GM12878 (cell line): Measurements from ENCODE around the gene PPP1R13L. TPM values are rescaled to one million over a fixed set of nuclear protein-coding genes. Genes with fewer than 3 reads are reported as not detected.

Experiments used
- ATAC-seq: fragments of 200-7000 bp; cut with Tn5 transposase; 3 replicates; pipeline ENCODE4 v1.9.1; 2020; ENCODE audit warnings: mild to moderate bottlenecking, moderate library complexity
- BruUV-seq: library from RNA; stranded (reverse); fragments of 400-500 nt; replicated peaks from 2 replicates; lab custom pipeline; 2021; lab: Mats Ljungman, UMichigan
- CTCF ChIA-PET: fragments of 300-600 bp; sonication (Branson Sonifier 250); formaldehyde crosslinking; extraction: SDS; loops from one replicate; lab custom pipeline; 2021; ENCODE audit warnings: inconsistent platforms; lab: Yijun Ruan, JAX
- POLR2A ChIA-PET: fragments of 350-600 bp; formaldehyde crosslinking; extraction: SDS; loops from one replicate; lab custom pipeline; 2021; ENCODE audit warnings: inconsistent platforms; lab: Charles Lee
- RAD21 ChIA-PET: fragments of 300-600 bp; sonication (Branson Sonifier 250); formaldehyde crosslinking; loops from one replicate; lab custom pipeline; 2023; ENCODE audit warnings: antibody characterized with exemption; ENCODE audit not compliant: unreplicated experiment; lab: Charles Lee
- SMC1A ChIA-PET: fragments of 300-600 bp; sonication (Branson Sonifier 250); formaldehyde crosslinking; loops from one replicate; lab custom pipeline; 2023; ENCODE audit not compliant: unreplicated experiment, uncharacterized antibody; lab: Charles Lee
- DNase-seq: peaks from one replicate; pipeline ENCODE4 v3.0.0-alpha.2; 2011; ENCODE audit warnings: low read depth, low spot score
- FAIRE-seq: peaks from 3 replicates; lab custom pipeline; 2011; peaks lifted over from hg19 to GRCh38; lab: Jason Lieb, UNC
- H2AFZ ChIP-seq: 2 replicates; pipeline ENCODE4 v1.6.0; 2011; ENCODE audit warnings: low read depth, low read length, control low read depth; ENCODE audit not compliant: control insufficient read depth
- H3K27ac ChIP-seq: 2 replicates; pipeline ENCODE4 v1.5.1; 2011; ENCODE audit warnings: control low read depth; ENCODE audit not compliant: control insufficient read depth, insufficient read depth
- H3K27me3 ChIP-seq, 2 experiments: replicated peaks in 1 of 2; 2 replicates each; pipeline versions ENCODE4 v1.6.0 to v1.6.1; 2011; ENCODE audit warnings: low read length in 1 of 2; ENCODE audit not compliant: control insufficient read depth in 2 of 2, insufficient read depth in 2 of 2
- H3K36me3 ChIP-seq, 2 experiments: 2 replicates each; pipeline ENCODE4 v1.5.1; 2011; ENCODE audit warnings: low read length in 1 of 2; ENCODE audit not compliant: control insufficient read depth in 2 of 2, insufficient read depth in 2 of 2
- H3K4me1 ChIP-seq: 2 replicates; pipeline ENCODE4 v1.6.1; 2011; ENCODE audit warnings: mild to moderate bottlenecking, low read length, moderate library complexity, mixed read lengths; ENCODE audit not compliant: control insufficient read depth, insufficient read depth
- H3K4me2 ChIP-seq: 2 replicates; pipeline ENCODE4 v1.6.0; 2011; ENCODE audit warnings: control low read depth; ENCODE audit not compliant: control insufficient read depth, insufficient read depth
- H3K4me3 ChIP-seq: fragments of 200-600 bp; sonication (generic); 2 replicates; pipeline ENCODE4 v1.5.1; 2016
- H3K79me2 ChIP-seq: 2 replicates; pipeline ENCODE4 v1.6.0; 2011; ENCODE audit warnings: low read length; ENCODE audit not compliant: control insufficient read depth, insufficient read depth
- H3K9ac ChIP-seq: 2 replicates; pipeline ENCODE4 v1.8.0; 2011; ENCODE audit warnings: low read length, control low read depth, mixed read lengths; ENCODE audit not compliant: control insufficient read depth, insufficient read depth
- H3K9me3 ChIP-seq: replicated peaks from 3 replicates; pipeline ENCODE4 v1.5.1; 2011; ENCODE audit warnings: mild to moderate bottlenecking, low read length; ENCODE audit not compliant: control insufficient read depth, insufficient read depth
- H4K20me1 ChIP-seq: 2 replicates; pipeline ENCODE4 v1.6.0; 2011; ENCODE audit not compliant: control insufficient read depth, insufficient read depth
- BMI1 ChIP-seq: fragments of 450-650 bp; IDR thresholded peaks from 2 replicates; pipeline ENCODE4 v1.6.1; 2016; ENCODE audit warnings: mild to moderate bottlenecking, moderate library complexity, borderline replicate concordance
- CEBPB ChIP-seq, 2 experiments: fragments of 150-350 bp in 1 of 2; IDR thresholded peaks; 2 replicates each; pipeline ENCODE4 v1.6.1; 2012 to 2014; ENCODE audit warnings: low read depth in 2 of 2, low read length in 2 of 2, borderline replicate concordance in 1 of 2, inconsistent platforms in 1 of 2
- CHD4 ChIP-seq: fragments of 200-600 bp; sonication (generic); IDR thresholded peaks from 2 replicates; pipeline ENCODE4 v1.6.1; 2016; ENCODE audit warnings: mild to moderate bottlenecking
- CUX1 ChIP-seq: IDR thresholded peaks from 2 replicates; pipeline ENCODE4 v1.6.1; 2012; ENCODE audit warnings: improper control_type of control experiment, low read depth, low read length; ENCODE audit not compliant: insufficient replicate concordance
- LARP7 ChIP-seq: fragments of 450-650 bp; IDR thresholded peaks from 2 replicates; pipeline ENCODE4 v1.6.1; 2017; ENCODE audit warnings: mild to moderate bottlenecking
- MEF2A ChIP-seq: IDR thresholded peaks from 2 replicates; pipeline ENCODE4 v1.6.1; 2011; ENCODE audit warnings: low read depth, mild to moderate bottlenecking, low read length, moderate library complexity; ENCODE audit not compliant: insufficient read depth
- POLR2AphosphoS2 ChIP-seq: IDR thresholded peaks from 2 replicates; pipeline ENCODE4 v1.6.1; 2011; ENCODE audit warnings: low read depth, mild to moderate bottlenecking, low read length, improper control_type of control experiment, moderate library complexity
- RAD21 ChIP-seq: IDR thresholded peaks from 2 replicates; pipeline ENCODE4 v1.6.1; 2011; ENCODE audit warnings: mild to moderate bottlenecking, low read depth, low read length, moderate library complexity; ENCODE audit not compliant: insufficient read depth
- RB1 ChIP-seq: fragments of 450-650 bp; formaldehyde crosslinking; IDR thresholded peaks from 2 replicates; pipeline ENCODE4 v1.6.1; 2017; ENCODE audit warnings: mild to moderate bottlenecking, borderline replicate concordance
- SMAD1 ChIP-seq: fragments of 450-650 bp; IDR thresholded peaks from 2 replicates; pipeline ENCODE4 v1.6.1; 2018; ENCODE audit warnings: mild to moderate bottlenecking, low read depth; ENCODE audit not compliant: partially characterized antibody
- ZNF384 ChIP-seq: IDR thresholded peaks from 2 replicates; pipeline ENCODE4 v1.6.1; 2012; ENCODE audit warnings: low read depth, mild to moderate bottlenecking, low read length, improper control_type of control experiment, borderline replicate concordance
- WGBS: methylation state at CpG from one replicate; pipeline ENCODE4 v1.1.6; 2016; ENCODE audit warnings: low lambda C conversion rate; ENCODE audit not compliant: insufficient replicate concordance, insufficient coverage; ENCODE audit errors: missing lambda C conversion rate; 5-methylcytosine and 5-hydroxymethylcytosine counted together
- in situ Hi-C: fragments of 300-500 bp; cut with MboI; formaldehyde crosslinking; loops from 9 replicates; pipeline ENCODE4 v1.14.3; 2018; ENCODE audit warnings: mixed read lengths
- intact Hi-C: fragments of 100-400 bp; cut with micrococcal nuclease; formaldehyde crosslinking; loops from one replicate; pipeline ENCODE4 v1.14.2; 2022; ENCODE audit not compliant: unreplicated experiment
- polyA plus RNA-seq, 11 experiments: library from polyadenylated mRNA; depleted of rRNA in 4 of 11; unstranded in 6 of 11; stranded (reverse) in 5 of 11; fragments of >200 nt; fragmentation: Nextera tagmentation in 4 of 11; fragmentation: Illumina TruSeq in 1 of 11; extraction: Ambion mirVana in 4 of 11; extraction: Trizol in 1 of 11; gene quantifications; 1 replicate in 1 of 11; 2 replicates in 10 of 11; pipeline versions ENCODE4 v1.2.1 to v1.2.3, GENCODE V29; 2011 to 2016; ENCODE audit warnings: inconsistent platforms in 2 of 11, missing spikeins in 2 of 11, low read depth in 1 of 11
- total RNA-seq, 4 experiments: library from RNA; depleted of rRNA in 3 of 4; stranded (reverse); fragments of >200 nt in 3 of 4; fragmentation: Illumina TruSeq in 1 of 4; extraction: Trizol in 1 of 4; gene quantifications; 2 replicates each; pipeline versions ENCODE4 v1.2.1 to v1.2.3, GENCODE V29; 2013 to 2021
- TF ChIP-seq, protein P1 (sequence below): fragments of 450-650 bp; IDR thresholded peaks from 2 replicates; pipeline ENCODE4 v1.6.1; 2017; ENCODE audit warnings: mild to moderate bottlenecking, moderate library complexity

Gene PPP1R13L
- total and polyA plus RNA-seq, 10 of the 15 experiments (the other 5 are each of a cell fraction or from before 2014, with no cell fraction given): 0.40 to 10.0 (median 2.5) TPM

- intact Hi-C loops: no loop called here
- H3K36me3 ChIP-seq: no peaks in the 10 kb centered on the region
- SMC1A ChIA-PET: no interaction called here
- RAD21 ChIA-PET: interaction anchor here (0.7 kb wide), 1 partner anchor 214 kb away, joined by 3 read pairs; no protein-coding TSS in a partner anchor
- in situ Hi-C loops: no loop called here
- H4K20me1 ChIP-seq: no peaks in the 10 kb centered on the region
- TF ChIP-seq SMAD1: no peak
- no peak for TF ChIP-seq LARP7
- TF ChIP-seq CHD4: no peak
- TF ChIP-seq ZNF384: no peak
- TF ChIP-seq, protein P1, sequence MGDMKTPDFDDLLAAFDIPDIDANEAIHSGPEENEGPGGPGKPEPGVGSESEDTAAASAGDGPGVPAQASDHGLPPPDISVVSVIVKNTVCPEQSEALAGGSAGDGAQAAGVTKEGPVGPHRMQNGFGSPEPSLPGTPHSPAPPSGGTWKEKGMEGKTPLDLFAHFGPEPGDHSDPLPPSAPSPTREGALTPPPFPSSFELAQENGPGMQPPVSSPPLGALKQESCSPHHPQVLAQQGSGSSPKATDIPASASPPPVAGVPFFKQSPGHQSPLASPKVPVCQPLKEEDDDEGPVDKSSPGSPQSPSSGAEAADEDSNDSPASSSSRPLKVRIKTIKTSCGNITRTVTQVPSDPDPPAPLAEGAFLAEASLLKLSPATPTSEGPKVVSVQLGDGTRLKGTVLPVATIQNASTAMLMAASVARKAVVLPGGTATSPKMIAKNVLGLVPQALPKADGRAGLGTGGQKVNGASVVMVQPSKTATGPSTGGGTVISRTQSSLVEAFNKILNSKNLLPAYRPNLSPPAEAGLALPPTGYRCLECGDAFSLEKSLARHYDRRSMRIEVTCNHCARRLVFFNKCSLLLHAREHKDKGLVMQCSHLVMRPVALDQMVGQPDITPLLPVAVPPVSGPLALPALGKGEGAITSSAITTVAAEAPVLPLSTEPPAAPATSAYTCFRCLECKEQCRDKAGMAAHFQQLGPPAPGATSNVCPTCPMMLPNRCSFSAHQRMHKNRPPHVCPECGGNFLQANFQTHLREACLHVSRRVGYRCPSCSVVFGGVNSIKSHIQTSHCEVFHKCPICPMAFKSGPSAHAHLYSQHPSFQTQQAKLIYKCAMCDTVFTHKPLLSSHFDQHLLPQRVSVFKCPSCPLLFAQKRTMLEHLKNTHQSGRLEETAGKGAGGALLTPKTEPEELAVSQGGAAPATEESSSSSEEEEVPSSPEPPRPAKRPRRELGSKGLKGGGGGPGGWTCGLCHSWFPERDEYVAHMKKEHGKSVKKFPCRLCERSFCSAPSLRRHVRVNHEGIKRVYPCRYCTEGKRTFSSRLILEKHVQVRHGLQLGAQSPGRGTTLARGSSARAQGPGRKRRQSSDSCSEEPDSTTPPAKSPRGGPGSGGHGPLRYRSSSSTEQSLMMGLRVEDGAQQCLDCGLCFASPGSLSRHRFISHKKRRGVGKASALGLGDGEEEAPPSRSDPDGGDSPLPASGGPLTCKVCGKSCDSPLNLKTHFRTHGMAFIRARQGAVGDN: no peak
- TF ChIP-seq POLR2AphosphoS2: no peak
- no peak for TF ChIP-seq MEF2A
- no peak for TF ChIP-seq RAD21
- TF ChIP-seq RB1: no peak
- no peak for TF ChIP-seq BMI1
- no peak for TF ChIP-seq CEBPB (IDR thresholded peaks at IDR 0.05; ENCODE audit: borderline replicate concordance in 1 of 2, low read depth in 2 of 2, low read length in 2 of 2)
- TF ChIP-seq CUX1: no peak
- no peak overlapping the region for H3K4me2 ChIP-seq
- no peak overlapping the region for H3K27ac ChIP-seq
- POLR2A ChIA-PET: no interaction called here
- WGBS: 59% methylated on average over 7 of the region's 15 CpGs
- ATAC-seq (no peak), DNase-seq (no peak), FAIRE-seq (no peak)
- 0 out of 4 replicates have a peak, but pooled peaks cover 0 to 1% of the 10 kb centered on the region in 2 experiments for H3K27me3 ChIP-seq
- H3K4me1 ChIP-seq: 0 out of 2 replicates have a peak, but pooled peaks cover 3% of the 10 kb centered on the region
- H2AFZ ChIP-seq: no peak overlapping the region
- CTCF ChIA-PET: interaction anchor here (0.5 kb wide), 1 partner anchor 613 kb away, joined by 3 read pairs; no protein-coding TSS in a partner anchor
- no TSS peak for BruUV-seq
- no peak overlapping the region for H3K9ac ChIP-seq
- no peak overlapping the region for H3K4me3 ChIP-seq
- no peaks in the 10 kb centered on the region for H3K79me2 ChIP-seq
- no peaks in the 10 kb centered on the region for H3K9me3 ChIP-seq
Observed at GRCh38 chr19:45344621-45345505, 60.0 kb downstream of the PPP1R13L start.
